Aorta (tissue), 5 donors: Measurements from ENCODE around the gene CHMP4B. TPM values are rescaled to one million over a fixed set of nuclear protein-coding genes. Genes with fewer than 3 reads are reported as not detected.

Experiments used
- ATAC-seq: fragments of 200-7000 bp; cut with Tn5 transposase; one replicate; pipeline ENCODE4 v1.9.1; 2022; ENCODE audit warnings: moderate library complexity; ENCODE audit not compliant: low FRiP score
- DNase-seq, 2 donors: peaks; one replicate each; pipeline ENCODE4 v3.0.0-alpha.2; 2020
- H3K27ac ChIP-seq, 2 donors: one replicate each; pipeline ENCODE4 v1.5.1; 2013; ENCODE audit warnings: low read length in 2 of 2, mild to moderate bottlenecking in 2 of 2, moderate library complexity in 2 of 2, control low read depth in 1 of 2, inconsistent platforms in 1 of 2, low read depth in 1 of 2
- H3K27me3 ChIP-seq, 2 donors: one replicate each; pipeline ENCODE4 v1.6.1; 2013; ENCODE audit warnings: control low read depth in 1 of 2, low read length in 1 of 2, mild to moderate bottlenecking in 1 of 2, moderate library complexity in 1 of 2; ENCODE audit not compliant: insufficient read depth in 2 of 2, control insufficient read depth in 1 of 2
- H3K36me3 ChIP-seq, 2 donors: one replicate each; pipeline ENCODE4 v1.6.1; 2013; ENCODE audit warnings: control low read depth in 1 of 2, low read length in 1 of 2, mild to moderate bottlenecking in 1 of 2; ENCODE audit not compliant: insufficient read depth in 2 of 2, control insufficient read depth in 1 of 2
- H3K4me1 ChIP-seq, 2 donors: one replicate each; pipeline ENCODE4 v1.6.1; 2013; ENCODE audit warnings: low read length in 2 of 2, control low read depth in 1 of 2, mild to moderate bottlenecking in 1 of 2, moderate library complexity in 1 of 2; ENCODE audit not compliant: insufficient read depth in 2 of 2, control insufficient read depth in 1 of 2
- H3K4me3 ChIP-seq, 2 donors: one replicate each; pipeline ENCODE4 v1.5.1; 2013; ENCODE audit warnings: low read length in 2 of 2, control low read depth in 1 of 2, mild to moderate bottlenecking in 1 of 2
- H3K9me3 ChIP-seq: one replicate; pipeline ENCODE4 v1.6.1; 2013; ENCODE audit warnings: mild to moderate bottlenecking, low read length; ENCODE audit not compliant: control insufficient read depth
- WGBS, 2 donors: extraction: QIAGEN DNeasy Blood & Tissue Kit; methylation state at CpG; one replicate each; pipeline ENCODE4 v1.1.7; 2013; 5-methylcytosine and 5-hydroxymethylcytosine counted together
- intact Hi-C, 2 donors: fragments of 100-400 bp; cut with DNase I; formaldehyde crosslinking; loops; one replicate each; pipeline versions ENCODE4 v1.14.2 to v1.15.0; 2022
- polyA plus RNA-seq, 2 donors: library from polyadenylated mRNA; stranded (reverse); fragments of 200-250 nt; gene quantifications; one replicate each; pipeline ENCODE4 v1.2.3, GENCODE V29; 2013
- total RNA-seq, 2 donors: library from RNA; stranded (reverse); fragmentation: NEBNext Ultra II Directional; extraction: Animal tissue kit (Norgen Biotek cat#: 25700); gene quantifications; one replicate each; pipeline ENCODE4 v1.2.1, GENCODE V29; 2021
- donor health status: healthy with polysubstance abuse.
- donor health status: Bipolar disorder and iron deficiency.
- donor health status: DM: no; HTN: no; CAD: no.
- donor health status: DM: no; HTN: no; CAD: no.
- donor health status: DM: yes; HTN: yes; CAD: no.

The CHMP4B gene
- total and polyA plus RNA-seq, 4 donors, result 96.6 to 194 (median 128) TPM

DNA sequence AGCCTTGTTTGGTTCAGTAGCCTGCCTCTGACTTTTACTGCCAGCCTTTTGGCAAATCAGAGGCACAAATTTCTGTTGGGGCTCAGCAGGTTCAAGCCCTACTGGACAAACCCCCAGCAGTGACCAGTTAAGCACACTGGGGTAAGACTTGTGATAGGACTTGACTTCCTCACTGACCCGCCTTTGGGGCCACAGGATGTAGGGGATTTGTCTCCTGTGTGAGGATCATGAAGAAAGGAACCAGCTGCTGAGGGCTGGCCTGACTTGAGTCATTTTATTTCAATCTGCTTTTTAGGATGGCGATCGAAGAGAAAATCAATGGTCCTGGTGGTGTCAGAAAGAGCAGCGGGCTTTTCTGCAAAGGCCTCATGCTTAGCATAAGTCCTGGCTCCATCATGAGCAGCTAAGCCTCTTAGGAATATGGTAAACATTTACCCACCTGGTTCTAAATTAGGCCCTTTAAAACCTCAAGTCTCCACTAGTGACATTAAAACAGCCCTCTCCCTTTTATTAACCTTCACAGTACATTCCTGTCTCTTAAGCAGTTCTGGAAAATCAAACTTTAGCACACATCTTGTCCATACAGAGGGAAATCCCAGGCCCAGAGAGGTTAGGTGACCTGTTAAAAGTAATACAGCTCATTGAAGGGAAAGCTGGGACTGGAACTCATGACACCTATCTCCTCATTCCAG is 16.6 kb downstream of the CHMP4B start:
- intact Hi-C loops, result no loop called here
- ATAC-seq (no peak), DNase-seq (no peak)
- Histone ChIP-seq H3K4me3 (no peak overlapping the region), H3K36me3 (no peaks in the 10 kb centered on the region), H3K27ac (peak overlapping the region in 1 of 2 donors; percentile 79), H3K4me1 (peaks cover 10 to 20% of the 10 kb centered on the region in 2 donors), H3K9me3 (no peaks in the 10 kb centered on the region), H3K27me3 (no peaks in the 10 kb centered on the region)
- WGBS, 2 donors, result 95 to 96% methylated on average over 4 of the region's 4 CpGs

DNA sequence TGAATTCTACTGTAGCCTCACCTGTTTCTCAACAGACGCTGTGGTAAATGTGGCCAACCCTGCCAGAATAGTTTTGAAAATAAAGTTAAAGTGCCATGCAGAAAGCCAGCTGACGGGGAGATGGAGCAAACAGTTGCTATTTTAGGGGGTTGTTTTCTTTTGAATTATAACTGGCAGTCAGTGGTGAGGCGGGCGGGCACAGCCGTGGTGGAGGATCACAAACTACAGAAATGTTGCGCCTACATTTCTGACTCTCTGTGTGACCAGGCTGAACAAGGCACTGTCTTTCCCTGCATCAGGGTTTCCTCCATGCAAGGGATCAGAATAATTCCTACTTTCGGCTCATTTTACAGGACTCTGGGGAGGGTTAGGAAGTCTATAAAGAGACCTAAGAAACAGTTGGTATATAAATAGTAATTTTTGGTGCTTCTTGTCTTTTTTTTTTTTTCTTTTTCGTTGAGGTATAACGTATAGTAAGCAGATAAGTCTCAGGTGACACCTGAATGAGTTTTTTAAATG is 17.2 kb downstream of the CHMP4B start:
- ATAC-seq, result no peak
- H3K4me3 ChIP-seq, result no peak overlapping the region

DNA sequence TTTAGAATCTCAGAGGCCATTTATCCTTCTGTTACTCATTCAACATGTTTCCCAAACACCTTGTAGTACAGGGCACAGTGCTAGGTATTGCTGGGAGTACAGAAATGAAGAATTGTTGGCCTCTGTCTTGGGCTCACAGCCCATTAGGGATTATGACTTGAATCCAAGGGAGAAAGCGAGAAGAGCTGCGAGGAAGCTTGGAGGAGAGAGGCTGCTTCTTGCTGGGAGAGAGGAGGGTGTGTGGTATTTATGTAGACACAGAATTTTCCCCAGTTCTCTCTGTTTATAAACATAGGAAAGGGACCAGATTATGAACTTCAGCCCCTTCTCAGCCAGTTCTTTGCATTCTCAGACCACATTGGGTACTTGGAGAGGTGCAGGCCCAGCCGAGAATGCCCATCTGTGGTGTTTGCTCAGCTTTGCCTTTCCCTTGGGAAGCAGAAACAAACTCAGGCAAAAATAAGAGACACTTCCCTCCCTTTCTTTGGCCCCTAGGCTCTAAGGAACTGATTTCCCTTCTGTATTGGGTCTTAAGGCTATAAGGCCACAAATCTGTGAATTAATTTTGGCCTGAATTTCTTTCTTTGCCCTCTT is 17.9 kb downstream of the CHMP4B start:
- 8 to 11% methylated on average over 3 of the region's 3 CpGs for WGBS, 2 donors

More for the DNA sequence above, 17.2 kb downstream of the CHMP4B start:
- Histone ChIP-seq H3K36me3 (no peaks in the 10 kb centered on the region), H3K27me3 (no peaks in the 10 kb centered on the region), H3K27ac (peak overlapping the region in 1 of 2 donors; percentile 79), H3K9me3 (no peaks in the 10 kb centered on the region), H3K4me1 (peaks cover 10 to 20% of the 10 kb centered on the region in 2 donors)
- 2 to 5% methylated on average over 9 of the region's 9 CpGs for WGBS, 2 donors
- DNase-seq, result no peak
- intact Hi-C loops, result no loop called here

DNA sequence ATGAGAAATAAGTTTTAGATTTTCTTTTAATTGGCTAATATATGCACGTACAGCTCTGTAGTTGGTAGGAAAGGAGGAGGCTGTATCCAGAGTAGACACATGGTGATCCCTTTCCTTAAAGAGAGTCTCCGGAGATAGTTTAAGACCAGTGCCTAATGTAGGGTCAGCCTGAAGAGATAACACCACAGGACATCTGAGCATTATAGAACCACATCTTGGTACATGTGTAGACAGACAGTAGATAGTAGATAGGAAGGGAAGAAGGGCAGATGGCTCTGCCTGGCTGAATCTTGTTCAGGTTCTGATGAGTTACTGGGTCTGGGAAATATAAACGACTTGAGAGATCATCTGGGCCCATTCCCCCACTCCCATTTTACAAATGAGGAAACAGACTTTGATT is 18.5 kb downstream of the CHMP4B start:
- Histone ChIP-seq H3K4me1 (peaks cover 10 to 20% of the 10 kb centered on the region in 2 donors), H3K27me3 (no peaks in the 10 kb centered on the region), H3K27ac (peak overlapping the region; percentile 66 to 67), H3K36me3 (no peaks in the 10 kb centered on the region), H3K4me3 (no peak overlapping the region), H3K9me3 (no peaks in the 10 kb centered on the region)
- ATAC-seq (no peak), DNase-seq (no peak)
- 70 to 77% methylated on average over 3 of the region's 3 CpGs for WGBS, 2 donors
- intact Hi-C loops, result no loop called here

More for the DNA sequence above, 17.9 kb downstream of the CHMP4B start:
- Histone ChIP-seq H3K4me3 (no peak overlapping the region), H3K9me3 (no peaks in the 10 kb centered on the region), H3K4me1 (peaks cover 10 to 20% of the 10 kb centered on the region in 2 donors), H3K27me3 (no peaks in the 10 kb centered on the region), H3K27ac (peak overlapping the region; percentile 67 to 79), H3K36me3 (no peaks in the 10 kb centered on the region)
- intact Hi-C loops, result no loop called here
- peak; percentile 53 for ATAC-seq
- DNase-seq, result no peak

DNA sequence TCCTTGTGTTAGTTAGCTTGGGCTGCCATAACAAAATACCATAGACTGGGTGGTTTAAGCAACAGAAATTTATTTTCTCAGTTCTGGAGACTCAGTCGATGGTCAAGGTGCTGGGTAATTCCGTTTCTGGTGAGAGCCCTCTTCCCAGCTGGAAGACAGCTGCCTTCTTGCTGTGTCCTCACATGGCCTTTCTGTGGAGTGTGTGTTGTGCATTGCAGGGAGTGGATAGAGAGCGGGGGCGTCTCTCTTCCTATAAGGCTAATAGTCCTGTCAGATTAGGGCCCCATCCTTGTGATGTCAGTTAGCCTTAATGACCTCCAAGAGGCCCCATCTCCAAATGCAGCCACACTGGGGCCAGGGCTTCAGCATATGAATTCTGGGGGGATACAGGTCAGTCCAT is 19.2 kb downstream of the CHMP4B start:
- Histone ChIP-seq H3K27ac (peak overlapping the region; percentile 7 to 19), H3K4me3 (no peak overlapping the region), H3K4me1 (peaks cover 10 to 20% of the 10 kb centered on the region in 2 donors), H3K36me3 (no peaks in the 10 kb centered on the region), H3K27me3 (no peaks in the 10 kb centered on the region), H3K9me3 (no peaks in the 10 kb centered on the region)
- intact Hi-C loops, result no loop called here
- WGBS, 2 donors, result 79 to 88% methylated on average over 4 of the region's 4 CpGs
- ATAC-seq, result no peak
- DNase-seq, result no peak

DNA sequence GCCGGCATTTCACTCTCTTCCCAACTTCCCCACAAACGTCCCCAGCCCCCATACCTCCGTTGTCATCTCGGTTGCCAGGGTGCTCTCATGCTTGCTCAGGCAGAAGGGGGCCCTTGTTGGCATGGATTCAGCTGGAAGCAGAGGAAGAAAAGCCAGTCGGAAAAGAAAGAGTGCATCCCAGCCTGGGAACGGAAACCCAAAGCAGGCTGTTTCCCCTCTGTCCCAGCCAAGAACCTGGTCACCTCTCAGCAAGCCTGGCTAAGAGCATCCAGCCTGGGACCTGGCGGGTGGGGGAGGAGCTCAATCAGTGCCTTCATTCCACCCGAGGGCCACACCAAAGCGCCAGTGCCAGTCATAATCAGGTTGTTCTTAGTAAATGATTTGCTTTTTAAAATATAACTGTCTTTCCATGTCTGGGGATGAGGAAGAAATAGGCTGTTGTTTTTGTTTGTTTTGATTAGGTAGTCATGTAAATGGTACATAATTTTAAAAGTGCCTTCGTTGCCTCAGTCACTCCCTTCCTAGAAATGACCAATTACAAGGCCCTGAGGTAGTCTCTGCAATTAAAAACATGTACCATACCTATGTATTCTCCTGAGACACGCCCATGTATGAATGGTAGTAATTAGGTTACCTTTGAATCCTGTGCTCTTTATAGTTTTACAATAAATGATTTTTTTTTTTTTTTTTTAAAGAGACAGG is 21.1 kb downstream of the CHMP4B start:
- ATAC-seq (no peak), DNase-seq (no peak)
- peaks cover 6 to 9% of the 10 kb centered on the region in 2 donors for H3K4me1 ChIP-seq
- no peak overlapping the region for H3K4me3 ChIP-seq
- WGBS, 2 donors, result 15 to 21% methylated on average over 11 of the region's 11 CpGs
- no peaks in the 10 kb centered on the region for H3K27me3 ChIP-seq
- intact Hi-C loops, result no loop called here
- H3K36me3 ChIP-seq, result no peaks in the 10 kb centered on the region
- no peaks in the 10 kb centered on the region for H3K9me3 ChIP-seq
- H3K27ac ChIP-seq, result no peak overlapping the region

DNA sequence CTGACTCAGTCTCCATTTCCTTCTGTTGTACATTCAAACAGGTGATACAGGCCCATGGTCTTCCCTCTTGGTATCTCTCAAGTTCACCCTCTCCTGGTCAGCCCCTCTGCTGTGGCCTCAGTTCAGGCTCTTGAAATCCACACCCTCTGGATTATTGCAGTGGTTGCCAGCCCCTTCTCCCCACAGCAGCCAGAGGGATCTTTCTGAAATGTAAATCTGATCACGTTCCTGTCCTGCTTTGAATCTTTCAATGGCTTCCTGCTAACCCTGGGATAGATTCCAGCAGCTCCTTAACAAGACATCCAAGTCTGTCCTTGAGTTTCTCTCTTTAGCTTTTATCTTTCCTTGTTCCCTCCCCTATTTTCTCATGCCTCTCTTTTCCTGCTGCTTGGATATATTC is 22.2 kb downstream of the CHMP4B start:
- 42 to 53% methylated on average over 1 of the region's 1 CpG for WGBS, 2 donors

DNA sequence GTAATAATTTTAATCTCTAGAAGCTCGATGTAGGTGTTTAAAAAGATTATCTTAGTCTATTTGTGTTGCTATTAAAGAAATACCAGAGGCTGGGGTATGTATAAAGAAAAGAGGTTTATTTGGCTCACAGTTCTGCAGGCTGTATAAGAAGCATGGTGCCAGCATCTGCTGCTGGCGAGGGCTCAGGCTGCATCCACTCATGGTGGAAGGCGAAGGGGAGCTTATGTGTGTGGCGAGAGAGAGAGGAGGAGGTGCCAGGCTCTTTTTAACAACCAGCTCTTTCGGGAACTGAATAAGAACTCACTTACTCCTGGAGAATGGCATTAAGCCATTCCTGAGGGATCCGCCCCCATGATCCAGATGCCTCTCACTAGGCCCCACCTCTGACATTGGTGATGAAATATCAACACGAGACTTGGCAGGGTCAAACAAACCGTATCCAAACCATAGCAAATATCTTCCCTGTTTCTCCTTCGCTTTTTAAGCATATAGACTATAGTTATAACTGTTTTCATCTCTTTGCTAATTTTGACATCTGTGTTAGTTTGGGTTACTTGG is 24.5 kb downstream of the CHMP4B start:
- ATAC-seq, result no peak

More for the DNA sequence above, 22.2 kb downstream of the CHMP4B start:
- Histone ChIP-seq H3K9me3 (no peaks in the 10 kb centered on the region), H3K4me1 (peaks cover 6 to 9% of the 10 kb centered on the region in 2 donors), H3K27me3 (no peaks in the 10 kb centered on the region), H3K27ac (no peak overlapping the region), H3K36me3 (no peaks in the 10 kb centered on the region), H3K4me3 (no peak overlapping the region)
- intact Hi-C loops, result no loop called here
- ATAC-seq (no peak), DNase-seq (no peak)

More for the DNA sequence above, 24.5 kb downstream of the CHMP4B start:
- DNase-seq, result no peak
- Histone ChIP-seq H3K27me3 (no peaks in the 10 kb centered on the region), H3K9me3 (no peaks in the 10 kb centered on the region), H3K4me1 (no peaks in the 10 kb centered on the region), H3K4me3 (no peak overlapping the region), H3K27ac (no peak overlapping the region), H3K36me3 (no peaks in the 10 kb centered on the region)
- intact Hi-C loops, result no loop called here
- WGBS, 2 donors, result 73 to 77% methylated on average over 9 of the region's 9 CpGs
